ENCODE results near the gene PTPN3. TPM values are rescaled to one million over a fixed set of nuclear protein-coding genes. Genes with fewer than 3 reads are reported as not detected.
A peak's percentile ranks its signal among the peaks of the same experiment; 100 is the strongest.

PTPN3 gene
- total and polyA plus RNA-seq, 2 experiments from 2014 or later, result 0.84 to 2.1 TPM

GRCh38 chr9:109426626-109427402, 71.3 kb downstream of the PTPN3 start:
- Histone ChIP-seq H3K27me3 (no peaks in the 10 kb centered on the region), H3K27ac (no peak overlapping the region), H3K4me1 (ENCODE audit: low read depth) (peaks cover 45% of the 10 kb centered on the region), H3K36me3 (no peaks in the 10 kb centered on the region), H3K4me3 (no peak overlapping the region), H3K9me3 (ENCODE audit: low read depth) (no peaks in the 10 kb centered on the region)
- no peak for TF ChIP-seq CTCF (IDR thresholded peaks at IDR 0.05; ENCODE audit: low read depth, low read length)
- no peak for DNase-seq (ENCODE audit: low read depth in 1 of 2, low spot score in 1 of 2)

- DNase-seq (ENCODE audit: low read depth in 1 of 2, low spot score in 1 of 2), result no peak
- Histone ChIP-seq H3K27me3 (no peaks in the 10 kb centered on the region), H3K36me3 (no peaks in the 10 kb centered on the region), H3K9me3 (ENCODE audit: low read depth) (no peaks in the 10 kb centered on the region), H3K4me3 (no peak overlapping the region), H3K4me1 (ENCODE audit: low read depth) (peaks cover 53% of the 10 kb centered on the region), H3K27ac (no peak overlapping the region)
- no peak for TF ChIP-seq CTCF (IDR thresholded peaks at IDR 0.05; ENCODE audit: low read depth, low read length)
These were observed 73.5 kb downstream of the PTPN3 start for GRCh38 chr9:109424618-109425017.

GRCh38 chr9:109423877-109424276, 74.2 kb downstream of the PTPN3 start:
- Histone ChIP-seq H3K9me3 (ENCODE audit: low read depth) (no peaks in the 10 kb centered on the region), H3K4me1 (ENCODE audit: low read depth) (peaks cover 51% of the 10 kb centered on the region), H3K4me3 (no peak overlapping the region), H3K36me3 (no peaks in the 10 kb centered on the region), H3K27me3 (no peaks in the 10 kb centered on the region), H3K27ac (no peak overlapping the region)
- no peak for TF ChIP-seq CTCF (IDR thresholded peaks at IDR 0.05; ENCODE audit: low read depth, low read length)
- no peak for DNase-seq (ENCODE audit: low read depth in 1 of 2, low spot score in 1 of 2)

DNA sequence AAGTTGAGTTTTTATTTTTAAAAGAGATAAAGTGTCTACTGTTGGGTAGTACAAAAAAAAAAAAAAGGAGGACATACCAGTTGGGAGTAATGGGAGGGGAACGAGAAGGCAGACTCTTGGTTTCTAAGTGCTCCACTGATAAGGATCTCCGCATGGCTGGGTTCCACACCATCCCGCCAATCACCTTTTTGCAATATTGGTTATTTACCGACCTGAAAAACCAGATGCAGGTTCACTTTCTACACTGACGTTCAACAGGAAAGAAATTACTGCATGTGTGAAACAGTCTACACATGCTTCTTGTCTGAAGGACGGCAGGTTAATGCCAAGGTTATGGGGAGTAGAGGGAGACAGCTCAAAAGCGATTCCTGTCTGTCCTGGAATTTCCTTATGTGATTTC, 75.5 kb downstream of the PTPN3 start:
- no peak for TF ChIP-seq CTCF (IDR thresholded peaks at IDR 0.05; ENCODE audit: low read depth, low read length)
- Histone ChIP-seq H3K27ac (peak overlapping the region; percentile 55), H3K4me3 (no peak overlapping the region), H3K36me3 (no peaks in the 10 kb centered on the region), H3K27me3 (no peaks in the 10 kb centered on the region), H3K9me3 (ENCODE audit: low read depth) (no peaks in the 10 kb centered on the region), H3K4me1 (ENCODE audit: low read depth) (peaks cover 39% of the 10 kb centered on the region)
- DNase-seq (ENCODE audit: low read depth in 1 of 2, low spot score in 1 of 2), result no peak

DNA sequence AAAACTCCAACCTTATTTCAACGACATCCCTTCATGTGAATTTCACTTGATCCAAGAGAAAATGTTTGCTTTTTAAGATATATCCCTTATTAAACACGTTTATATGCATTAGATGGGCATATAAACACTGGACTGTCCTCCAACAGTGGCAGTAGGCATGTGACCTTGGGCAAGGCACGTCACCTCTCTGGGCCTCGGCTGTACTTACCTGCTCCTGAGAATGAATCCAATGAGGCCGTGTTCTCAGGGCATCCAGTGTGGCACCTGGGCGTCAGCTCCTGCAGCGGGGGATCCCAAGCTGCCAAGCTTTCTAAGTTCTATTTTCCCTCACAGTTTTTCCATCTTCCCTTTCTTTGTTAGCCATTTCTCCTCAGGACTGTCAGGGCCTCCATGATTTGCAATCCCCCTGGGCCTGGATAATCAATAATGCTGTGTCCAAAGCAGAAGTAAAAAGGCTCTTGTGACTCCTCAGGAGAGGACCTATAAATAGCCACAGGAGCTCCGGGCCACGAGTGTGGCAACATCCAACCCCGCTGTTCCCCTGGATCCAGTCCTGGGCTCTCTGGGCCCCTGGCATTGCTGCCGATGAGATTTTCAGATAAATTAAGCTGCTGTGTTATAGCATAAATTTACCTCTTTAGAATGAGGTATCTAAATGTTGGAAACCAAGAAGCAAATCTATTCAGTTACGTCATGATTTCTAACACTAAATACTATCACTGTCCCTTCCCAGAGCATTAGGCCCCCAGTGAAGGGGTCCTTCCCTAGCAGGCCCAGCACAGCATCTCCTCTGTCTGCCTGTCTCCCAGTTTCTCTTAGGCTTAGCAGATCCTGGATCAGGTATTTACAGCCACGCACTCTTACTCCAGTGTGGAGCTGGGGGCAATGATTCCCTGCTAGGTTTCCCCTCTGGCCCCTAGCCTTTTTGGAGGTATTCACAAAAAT, 76.8 kb downstream of the PTPN3 start:
- H3K27ac ChIP-seq, result peak overlapping the region; percentile 33

More for the DNA sequence above, 76.8 kb downstream of the PTPN3 start:
- Histone ChIP-seq H3K27me3 (no peaks in the 10 kb centered on the region), H3K36me3 (no peaks in the 10 kb centered on the region), H3K4me1 (ENCODE audit: low read depth) (peaks cover 36% of the 10 kb centered on the region), H3K9me3 (ENCODE audit: low read depth) (no peaks in the 10 kb centered on the region), H3K4me3 (no peak overlapping the region)
- no peak for TF ChIP-seq CTCF (IDR thresholded peaks at IDR 0.05; ENCODE audit: low read depth, low read length)
- peak in 1 of 2 donors; percentile 65 for DNase-seq (ENCODE audit: low read depth in 1 of 2, low spot score in 1 of 2)
